GM12873 (cell line): ENCODE data around the gene WWC2.

Experiments
- CTCF ChIP-seq: IDR thresholded peaks from 2 replicates; pipeline ENCODE4 v1.5.1; 2012; ENCODE audit warnings: low read depth, mild to moderate bottlenecking, moderate library complexity, low read length, control low read depth; ENCODE audit not compliant: insufficient read depth; ENCODE audit errors: missing control alignments

WWC2 gene

GRCh38 chr4:183348706-183349659 lies 249.9 kb downstream of the WWC2 start:
- TF ChIP-seq CTCF: no peak

- TF ChIP-seq CTCF: no peak
Measured at GRCh38 chr4:183349673-183350072, 250.6 kb downstream of the WWC2 start.

- no peak for TF ChIP-seq CTCF
Measured at GRCh38 chr4:183350317-183351071, 251.4 kb downstream of the WWC2 start.

- TF ChIP-seq CTCF: no peak
Measured at GRCh38 chr4:183352546-183352945, 253.5 kb downstream of the WWC2 start.

- no peak for TF ChIP-seq CTCF
Measured at GRCh38 chr4:183353557-183353956, 254.5 kb downstream of the WWC2 start.

GRCh38 chr4:183354219-183354618 lies 255.2 kb downstream of the WWC2 start:
- TF ChIP-seq CTCF: no peak

GRCh38 chr4:183355405-183355804 lies 256.3 kb downstream of the WWC2 start:
- no peak for TF ChIP-seq CTCF
